Stimulated activated CD8-positive, alpha-beta memory T cell treated with anti-CD3 and anti-CD28 coated beads, Interleukin-7, amount 100 ng/mL, for 24 hours (primary cell): Measurements from ENCODE around the gene AFTPH.

Experiments used
- DNase-seq: peaks from one replicate; pipeline ENCODE4 v3.0.0-alpha.2; 2020; ENCODE audit warnings: low read depth

The AFTPH gene

GRCh38 chr2:64632835-64633819 is 109.0 kb downstream of the AFTPH start:
- no peak for DNase-seq

- no peak for DNase-seq
These were observed 110.5 kb downstream of the AFTPH start for GRCh38 chr2:64634345-64635267.

- DNase-seq: no peak
These were observed 112.1 kb downstream of the AFTPH start for GRCh38 chr2:64635976-64636911.

- DNase-seq: no peak
These were observed 113.0 kb downstream of the AFTPH start for GRCh38 chr2:64637000-64637635.

- no peak for DNase-seq
These were observed 113.8 kb downstream of the AFTPH start for GRCh38 chr2:64637931-64638330.

- no peak for DNase-seq
These were observed 114.5 kb downstream of the AFTPH start for GRCh38 chr2:64638502-64639120.

GRCh38 chr2:64639691-64640090 is 115.6 kb downstream of the AFTPH start:
- DNase-seq: no peak

GRCh38 chr2:64640153-64641044 is 116.3 kb downstream of the AFTPH start:
- no peak for DNase-seq

GRCh38 chr2:64641599-64641998 is 117.5 kb downstream of the AFTPH start:
- no peak for DNase-seq
